T-helper 17 cell (primary cell): ENCODE measurements around the gene SCGB1A1. TPM values are rescaled to one million over a fixed set of nuclear protein-coding genes. Genes with fewer than 3 reads are reported as not detected.

ENCODE experiments used
- ATAC-seq: fragments of 150-1000 bp; cut with Tn5 transposase; 2 replicates; pipeline ENCODE4 v1.10.0; 2021; ENCODE audit warnings: mild to moderate bottlenecking, moderate library complexity
- DNase-seq, 3 donors: peaks; one replicate each; pipeline versions ENCODE4 v3.0.0 to v3.0.0-alpha.2; 2020 to 2021
- H3K9me3 ChIP-seq: one replicate; pipeline ENCODE4 v1.7.0; 2013; ENCODE audit warnings: low read length, mild to moderate bottlenecking; ENCODE audit not compliant: control insufficient read depth, poor library complexity, severe bottlenecking
- H3K27ac Mint-ChIP-seq: one replicate; pipeline ENCODE4 v1.8.0; 2022; ENCODE audit warnings: mild to moderate bottlenecking, moderate library complexity, mixed read lengths
- H3K27me3 Mint-ChIP-seq: one replicate; pipeline ENCODE4 v1.8.0; 2022; ENCODE audit warnings: mixed read lengths
- H3K36me3 Mint-ChIP-seq: one replicate; pipeline ENCODE4 v1.8.0; 2022; ENCODE audit warnings: low read depth, mixed read lengths
- H3K4me1 Mint-ChIP-seq: one replicate; pipeline ENCODE4 v1.8.0; 2022; ENCODE audit warnings: mild to moderate bottlenecking, mixed read lengths
- H3K4me3 Mint-ChIP-seq: one replicate; pipeline ENCODE4 v1.8.0; 2022; ENCODE audit warnings: mild to moderate bottlenecking, moderate library complexity, mixed read lengths
- total RNA-seq, 4 donors: library from RNA in 2 of 4; stranded (reverse) in 2 of 4; gene quantifications; one replicate each; pipeline ENCODE4 v1.2.3 and lab custom pipeline; 2022 to 2026

Gene SCGB1A1
- total RNA-seq, 2 donors from 2014 or later: not detected

DNA sequence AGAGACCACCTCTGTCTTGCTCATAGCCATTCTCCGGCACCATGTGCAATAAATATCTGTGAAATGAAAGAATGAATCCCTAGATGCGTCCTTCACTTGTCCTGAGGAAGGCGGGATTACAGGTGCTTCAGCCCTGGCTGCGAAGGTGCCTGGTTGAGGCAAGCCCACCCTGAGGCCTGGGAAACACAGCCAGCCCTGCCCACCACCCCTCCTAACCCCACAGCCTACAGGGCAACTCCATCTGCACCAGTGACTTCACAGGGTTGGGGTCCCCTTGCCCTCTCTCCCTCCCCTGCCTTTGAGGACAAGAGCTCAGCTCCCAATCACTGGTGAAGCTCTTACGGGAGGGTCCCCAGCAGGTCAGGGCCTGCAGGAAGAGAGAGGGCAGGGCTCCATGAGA lies 17.5 kb upstream of the SCGB1A1 start:
- Mint-ChIP-seq H3K4me1 (peaks cover 22% of the 10 kb centered on the region), H3K27me3 (no peaks in the 10 kb centered on the region), H3K36me3 (no peaks in the 10 kb centered on the region), H3K27ac (peak overlapping the region; percentile 88), H3K4me3 (no peak overlapping the region)
- DNase-seq (no peak), ATAC-seq (no peak)
- H3K9me3 ChIP-seq: no peaks in the 10 kb centered on the region

DNA sequence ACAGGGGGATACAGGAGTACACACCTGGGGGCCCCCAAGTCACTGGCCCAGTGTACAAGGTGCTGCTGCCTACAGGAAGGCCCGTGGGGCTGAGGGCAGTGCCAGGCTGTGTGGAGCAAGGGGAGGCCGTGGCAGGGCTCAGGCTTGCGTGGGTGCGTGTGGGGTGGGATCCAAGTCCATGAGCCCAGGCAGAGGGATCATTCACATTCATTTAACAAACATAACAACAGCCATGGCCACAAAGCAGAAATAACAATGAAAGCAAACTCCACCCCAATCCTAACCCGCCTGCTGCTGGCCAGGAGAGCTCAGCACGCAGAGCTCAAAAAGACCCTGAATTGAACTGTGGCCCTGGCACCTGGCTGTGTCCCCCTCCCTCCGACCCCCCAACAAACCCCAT lies 17.0 kb upstream of the SCGB1A1 start:
- no peaks in the 10 kb centered on the region for H3K27me3 Mint-ChIP-seq
- peaks cover 22% of the 10 kb centered on the region for H3K4me1 Mint-ChIP-seq
- H3K36me3 Mint-ChIP-seq: no peaks in the 10 kb centered on the region
- no peak for ATAC-seq
- H3K4me3 Mint-ChIP-seq: peak overlapping the region; percentile 78
- H3K27ac Mint-ChIP-seq: peak overlapping the region; percentile 88
- DNase-seq: no peak
- H3K9me3 ChIP-seq: no peaks in the 10 kb centered on the region

DNA sequence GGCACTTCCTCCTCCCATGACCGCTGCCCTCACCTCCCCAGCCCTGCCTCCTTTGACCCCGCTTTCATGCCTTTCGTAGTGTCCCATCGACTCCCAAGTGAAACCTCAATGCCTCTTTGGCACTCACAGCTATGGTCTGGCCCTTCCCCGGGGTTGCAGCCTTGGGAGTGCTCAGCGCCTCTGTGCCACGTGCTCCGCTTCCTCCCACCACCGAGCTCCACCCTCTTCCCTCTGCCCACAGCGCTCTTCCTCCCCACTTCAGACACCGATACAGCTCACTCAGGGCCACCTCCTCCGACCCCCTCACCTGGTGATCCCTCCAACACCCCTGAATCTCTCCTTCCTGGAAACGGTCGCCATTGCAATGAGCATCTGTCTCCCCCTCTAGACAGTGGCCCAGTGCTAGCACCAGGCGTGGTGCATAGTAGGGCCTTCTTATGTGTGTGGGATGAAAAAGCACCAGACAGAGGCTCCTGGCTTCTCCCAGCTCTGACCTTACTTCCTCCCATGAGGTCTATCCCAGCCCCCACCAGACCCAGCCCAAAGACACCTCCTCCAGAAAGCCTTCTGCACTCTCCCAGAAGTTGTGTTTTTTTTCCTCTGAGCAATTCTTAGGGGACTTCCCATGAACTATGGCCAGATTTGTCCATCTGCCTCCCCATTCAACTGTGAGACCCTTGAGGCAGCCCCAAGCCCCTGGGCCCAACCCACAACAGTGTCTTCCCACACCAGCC lies 16.4 kb upstream of the SCGB1A1 start:
- Mint-ChIP-seq H3K4me1 (peaks cover 22% of the 10 kb centered on the region), H3K27me3 (no peaks in the 10 kb centered on the region), H3K27ac (peak overlapping the region; percentile 88), H3K4me3 (peak overlapping the region; percentile 78), H3K36me3 (no peaks in the 10 kb centered on the region)
- H3K9me3 ChIP-seq: no peaks in the 10 kb centered on the region
- DNase-seq (peak in 1 of 3 donors; percentile 15), ATAC-seq (peak; percentile 93)

DNA sequence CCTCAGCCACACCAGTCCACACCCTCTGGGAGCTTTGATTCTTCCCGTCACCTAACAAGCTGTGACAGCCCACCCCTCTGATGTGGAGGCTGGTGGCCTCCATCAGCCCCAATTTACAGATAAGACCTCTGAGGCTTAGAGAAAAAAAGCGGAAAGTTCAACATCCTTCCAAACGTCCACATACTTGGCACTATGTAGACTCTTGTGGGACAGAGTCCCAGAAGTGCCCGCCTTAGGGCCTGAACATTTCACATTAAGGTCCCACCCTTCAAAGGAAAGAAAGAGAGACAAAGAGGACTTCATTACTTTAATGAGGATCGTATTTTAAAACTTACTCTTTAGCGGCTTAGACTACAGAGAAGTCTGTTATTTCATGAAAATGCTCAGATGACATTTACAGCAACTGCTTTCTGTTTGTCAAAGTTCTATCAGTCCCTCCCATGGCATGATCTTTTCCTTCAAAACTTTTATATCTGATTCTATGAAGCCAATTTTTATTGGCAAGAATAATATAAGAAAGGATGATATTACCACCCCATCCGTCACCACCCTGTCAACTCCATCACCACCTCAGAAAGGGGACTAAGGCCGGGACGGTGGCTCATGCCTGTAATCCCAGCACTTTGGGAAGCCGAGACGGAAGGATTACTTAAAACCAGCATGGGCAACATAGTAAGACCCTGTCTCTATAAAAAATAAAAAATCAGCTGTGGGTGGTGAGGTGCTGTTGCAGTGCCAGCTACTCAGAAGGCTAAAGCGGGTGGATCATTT lies 15.7 kb upstream of the SCGB1A1 start:
- no peaks in the 10 kb centered on the region for H3K9me3 ChIP-seq
- Mint-ChIP-seq H3K27me3 (no peaks in the 10 kb centered on the region), H3K4me1 (peaks cover 20% of the 10 kb centered on the region), H3K4me3 (peak overlapping the region; percentile 31), H3K36me3 (no peaks in the 10 kb centered on the region), H3K27ac (peak overlapping the region; percentile 88)
- ATAC-seq: no peak
- DNase-seq: no peak

DNA sequence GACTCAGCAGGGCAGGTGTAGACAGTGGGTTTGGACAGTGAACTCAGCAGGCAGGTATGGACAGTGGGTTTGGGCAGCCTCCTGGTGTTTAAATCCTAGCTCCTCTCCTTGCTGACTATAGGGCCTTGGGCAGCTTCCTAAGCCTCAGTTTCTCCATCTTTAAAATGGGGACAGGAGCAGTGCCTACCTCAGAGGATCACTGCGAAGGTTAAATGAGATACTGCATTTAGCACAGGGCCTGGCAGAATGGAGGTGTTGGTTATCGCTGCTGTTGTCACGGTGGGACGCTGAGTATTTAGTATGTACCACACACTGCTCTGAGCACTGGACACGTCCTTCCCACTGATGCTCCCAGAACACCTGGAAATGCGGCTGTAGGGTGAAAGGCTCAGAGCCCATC lies 14.4 kb upstream of the SCGB1A1 start:
- no peaks in the 10 kb centered on the region for H3K9me3 ChIP-seq
- Mint-ChIP-seq H3K4me3 (no peak overlapping the region), H3K27ac (peak overlapping the region; percentile 69), H3K4me1 (peaks cover 17% of the 10 kb centered on the region), H3K27me3 (peaks cover 1% of the 10 kb centered on the region), H3K36me3 (no peaks in the 10 kb centered on the region)
- DNase-seq: no peak
- no peak for ATAC-seq

DNA sequence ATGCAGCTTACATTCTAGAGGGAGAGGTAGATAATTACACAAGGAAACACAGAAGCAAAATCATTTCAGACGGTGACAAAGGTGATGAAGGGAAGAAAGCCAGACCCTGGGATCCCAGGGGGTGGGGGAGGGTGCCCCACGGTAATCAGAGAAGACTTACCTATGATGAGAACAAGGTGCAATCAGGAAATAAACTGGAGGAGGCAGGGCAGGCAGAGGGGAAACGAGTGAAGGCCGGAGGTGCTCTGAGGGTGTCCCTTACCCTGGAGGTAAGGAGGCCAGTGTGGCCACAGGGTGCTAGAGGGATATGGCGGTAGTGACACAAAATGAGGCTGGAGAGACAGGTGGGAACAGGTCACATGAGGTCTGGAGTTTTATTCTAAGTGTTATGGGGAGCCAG lies 13.9 kb upstream of the SCGB1A1 start:
- Mint-ChIP-seq H3K4me3 (no peak overlapping the region), H3K4me1 (peaks cover 17% of the 10 kb centered on the region), H3K27me3 (peaks cover 4% of the 10 kb centered on the region), H3K36me3 (no peaks in the 10 kb centered on the region), H3K27ac (no peak overlapping the region)
- H3K9me3 ChIP-seq: no peaks in the 10 kb centered on the region
- DNase-seq: no peak
- no peak for ATAC-seq

DNA sequence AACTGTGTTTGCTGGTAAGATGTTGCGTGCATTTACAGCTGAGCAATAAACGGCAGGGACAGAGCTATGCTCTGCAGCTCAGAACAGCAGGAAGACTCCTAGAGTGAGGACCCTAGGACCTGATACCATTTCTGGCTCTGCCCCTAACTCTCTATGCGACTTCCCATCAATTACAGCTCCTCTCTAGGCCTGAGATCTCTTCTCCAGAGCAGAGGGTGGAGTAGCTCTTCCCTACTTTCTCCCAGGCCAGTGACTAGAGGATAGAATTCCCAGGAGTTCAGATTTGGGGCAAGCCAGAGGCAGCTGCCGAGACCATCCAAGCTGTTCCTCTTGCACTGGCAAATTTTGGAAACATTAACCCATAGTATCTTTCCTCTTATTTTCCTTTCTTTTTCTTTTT lies 12.8 kb upstream of the SCGB1A1 start:
- H3K27me3 Mint-ChIP-seq: peaks cover 4% of the 10 kb centered on the region
- no peak overlapping the region for H3K4me3 Mint-ChIP-seq
- peaks cover 17% of the 10 kb centered on the region for H3K4me1 Mint-ChIP-seq
- no peaks in the 10 kb centered on the region for H3K36me3 Mint-ChIP-seq
- peak overlapping the region; percentile 24 for H3K27ac Mint-ChIP-seq
- H3K9me3 ChIP-seq: no peaks in the 10 kb centered on the region
- DNase-seq (no peak), ATAC-seq (no peak)

DNA sequence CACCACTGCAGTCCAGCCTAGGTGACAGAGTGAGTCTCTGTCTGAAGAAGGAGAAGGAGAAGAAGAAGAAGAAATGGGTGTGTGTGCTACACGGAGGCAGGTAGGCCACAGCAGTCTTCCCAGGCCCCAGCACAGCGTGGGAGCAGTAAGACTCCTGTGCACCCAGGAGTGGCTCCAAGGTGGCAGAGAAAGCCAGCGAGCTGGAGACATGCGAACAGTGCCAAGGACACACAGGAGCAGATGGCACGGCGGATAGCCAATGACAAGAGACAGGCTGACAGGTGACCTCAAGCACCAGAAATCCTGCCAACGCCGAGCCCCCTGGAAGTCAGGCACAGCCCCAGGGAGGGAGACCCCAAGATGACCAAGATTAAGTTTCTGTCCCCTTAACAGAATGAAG lies 9.0 kb upstream of the SCGB1A1 start:
- no peaks in the 10 kb centered on the region for H3K9me3 ChIP-seq
- no peaks in the 10 kb centered on the region for H3K4me1 Mint-ChIP-seq
- no peaks in the 10 kb centered on the region for H3K36me3 Mint-ChIP-seq
- no peak overlapping the region for H3K4me3 Mint-ChIP-seq
- peaks cover 4% of the 10 kb centered on the region for H3K27me3 Mint-ChIP-seq
- no peak for ATAC-seq
- DNase-seq: no peak
- no peak overlapping the region for H3K27ac Mint-ChIP-seq

DNA sequence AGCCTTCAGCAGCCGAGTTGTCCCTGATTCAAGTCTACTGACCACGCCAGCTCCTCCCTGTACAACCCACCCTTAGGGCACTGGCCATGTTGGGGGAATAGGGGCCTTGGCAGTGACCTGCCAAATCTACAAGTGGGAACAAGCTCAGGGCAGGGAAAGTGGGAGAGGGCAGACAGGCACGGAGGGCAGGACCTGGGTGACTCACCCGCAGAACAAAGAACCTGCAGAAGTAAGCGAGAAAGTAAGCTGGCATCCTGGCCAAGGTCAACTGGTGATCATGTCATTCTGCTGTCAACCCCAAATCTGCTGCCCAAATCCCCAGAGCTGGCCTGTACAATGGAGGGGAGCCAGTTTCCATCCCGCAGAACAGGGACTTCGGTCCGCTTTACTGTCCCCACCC lies 7.9 kb upstream of the SCGB1A1 start:
- H3K36me3 Mint-ChIP-seq: no peaks in the 10 kb centered on the region
- DNase-seq: no peak
- peaks cover 4% of the 10 kb centered on the region for H3K27me3 Mint-ChIP-seq
- peaks cover 2% of the 10 kb centered on the region for H3K4me1 Mint-ChIP-seq
- H3K9me3 ChIP-seq: no peaks in the 10 kb centered on the region
- H3K27ac Mint-ChIP-seq: no peak overlapping the region
- ATAC-seq: no peak
- H3K4me3 Mint-ChIP-seq: no peak overlapping the region

DNA sequence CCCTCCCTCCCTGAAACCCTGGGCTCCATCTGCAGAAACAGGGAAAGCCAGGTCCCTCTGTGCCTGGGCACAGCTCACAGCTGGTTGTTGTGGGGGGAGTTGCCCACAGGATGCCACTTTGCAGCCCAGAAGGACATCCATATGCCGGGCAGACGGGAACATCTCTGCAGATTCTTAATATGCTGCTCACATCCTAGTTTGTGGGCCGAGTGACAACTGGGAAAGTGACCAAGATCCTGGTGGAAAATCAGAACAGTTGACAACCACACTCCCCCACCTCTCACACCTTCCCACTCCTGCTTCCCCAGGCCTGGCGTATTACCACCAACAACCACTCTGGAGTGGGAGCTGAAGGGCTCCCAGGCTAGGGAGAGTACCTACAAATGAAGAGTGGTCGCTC lies 7.3 kb upstream of the SCGB1A1 start:
- Mint-ChIP-seq H3K4me3 (no peak overlapping the region), H3K4me1 (peaks cover 2% of the 10 kb centered on the region), H3K27ac (no peak overlapping the region), H3K36me3 (no peaks in the 10 kb centered on the region), H3K27me3 (peaks cover 4% of the 10 kb centered on the region)
- no peak for DNase-seq
- H3K9me3 ChIP-seq: no peaks in the 10 kb centered on the region
- ATAC-seq: no peak

DNA sequence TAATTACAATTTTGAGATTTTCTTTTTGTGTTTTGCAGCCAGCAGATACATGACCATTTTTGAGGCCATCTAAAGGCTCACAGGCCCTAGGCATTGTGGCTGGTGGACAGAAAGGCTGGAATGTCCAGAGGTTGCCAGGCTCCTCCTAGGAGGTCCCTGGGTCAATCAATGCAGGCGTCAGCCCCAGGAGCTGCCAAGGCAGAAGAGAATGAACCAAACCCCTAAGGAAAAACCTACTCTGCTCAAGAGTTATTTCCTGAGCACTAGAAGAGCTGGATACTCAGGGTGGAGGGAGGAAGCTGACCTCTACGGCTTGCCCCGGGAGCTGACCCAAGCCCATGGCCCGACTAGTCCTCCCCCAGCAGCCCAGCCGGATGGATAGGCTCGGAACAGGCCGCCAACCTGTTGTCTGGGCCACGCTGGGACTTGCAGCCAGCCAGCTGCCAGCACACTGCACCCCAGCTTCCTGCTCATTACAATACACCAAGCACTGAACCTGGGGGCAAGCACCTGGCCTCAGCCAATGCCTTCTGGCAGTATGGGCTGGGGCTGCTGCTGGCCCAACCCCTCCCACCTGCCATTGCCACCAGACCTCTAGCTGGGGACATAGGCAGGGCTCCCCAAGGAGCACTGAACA lies 5.7 kb upstream of the SCGB1A1 start:
- H3K9me3 ChIP-seq: no peaks in the 10 kb centered on the region
- no peak for DNase-seq
- Mint-ChIP-seq H3K27ac (no peak overlapping the region), H3K36me3 (no peaks in the 10 kb centered on the region), H3K27me3 (peaks cover 4% of the 10 kb centered on the region), H3K4me1 (peaks cover 7% of the 10 kb centered on the region), H3K4me3 (no peak overlapping the region)
- ATAC-seq: no peak

DNA sequence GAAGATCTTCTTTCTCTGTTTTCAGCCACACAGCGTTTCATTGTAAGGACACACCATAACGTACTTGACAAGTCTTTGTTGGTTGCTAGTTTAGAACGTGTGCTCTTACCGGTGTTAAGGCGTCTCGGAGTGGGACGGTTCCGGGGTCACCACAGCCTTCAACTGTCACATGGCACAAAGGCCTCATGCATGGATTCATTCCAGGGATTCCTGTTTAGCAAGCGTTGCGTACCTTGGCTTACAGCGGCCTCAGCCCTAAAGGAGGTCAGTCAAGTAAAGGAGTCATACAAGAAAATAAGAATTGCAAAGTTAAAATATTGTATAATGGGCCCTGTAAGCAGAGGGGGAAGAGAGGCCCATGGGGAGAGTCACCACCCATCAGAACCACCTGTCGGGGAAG lies 2.2 kb upstream of the SCGB1A1 start:
- Mint-ChIP-seq H3K27ac (no peak overlapping the region), H3K27me3 (no peaks in the 10 kb centered on the region), H3K36me3 (no peaks in the 10 kb centered on the region), H3K4me3 (no peak overlapping the region), H3K4me1 (peaks cover 7% of the 10 kb centered on the region)
- DNase-seq: no peak
- no peaks in the 10 kb centered on the region for H3K9me3 ChIP-seq
- no peak for ATAC-seq

DNA sequence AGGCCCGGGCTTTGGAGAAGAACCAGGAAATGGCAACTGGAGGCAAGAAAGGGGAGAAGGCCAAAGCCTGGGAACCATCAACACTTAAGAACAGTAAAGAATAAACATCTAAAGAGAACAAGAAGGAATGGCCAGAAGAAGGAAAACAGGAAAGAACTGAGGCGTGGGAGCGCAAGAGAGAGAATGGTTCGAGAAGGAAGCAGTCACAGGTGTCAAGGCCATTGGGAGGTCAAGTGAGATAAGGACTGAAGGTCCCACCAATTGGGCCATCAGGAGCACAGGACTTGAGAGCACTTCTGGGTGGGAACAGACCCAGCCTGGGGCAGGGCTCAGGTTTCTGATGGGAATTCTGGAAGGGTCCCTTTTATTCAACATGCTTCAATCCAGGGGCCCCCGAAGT lies 697 bp upstream of the SCGB1A1 start:
- no peaks in the 10 kb centered on the region for H3K36me3 Mint-ChIP-seq
- H3K27me3 Mint-ChIP-seq: no peaks in the 10 kb centered on the region
- no peaks in the 10 kb centered on the region for H3K9me3 ChIP-seq
- no peak for ATAC-seq
- no peak overlapping the region for H3K27ac Mint-ChIP-seq
- DNase-seq: no peak
- peaks cover 7% of the 10 kb centered on the region for H3K4me1 Mint-ChIP-seq
- H3K4me3 Mint-ChIP-seq: no peak overlapping the region
